Body of pancreas (tissue), 4 donors: ENCODE measurements around the gene LRRK1.

Experiments
- CTCF ChIP-seq, 7 experiments: fragments of 450-650 bp in 4 of 7; fragments of 200-600 bp in 3 of 7; sonication (generic) in 3 of 7; IDR thresholded peaks; one replicate each; pipeline ENCODE4 v1.5.1; 2016 to 2019; ENCODE audit warnings: antibody characterized with exemption in 7 of 7
- POLR2A ChIP-seq, 3 donors: fragments of 450-650 bp; IDR thresholded peaks; one replicate each; pipeline ENCODE4 v1.6.1; 2016; ENCODE audit warnings: antibody characterized with exemption in 3 of 3, mild to moderate bottlenecking in 2 of 3

DNA sequence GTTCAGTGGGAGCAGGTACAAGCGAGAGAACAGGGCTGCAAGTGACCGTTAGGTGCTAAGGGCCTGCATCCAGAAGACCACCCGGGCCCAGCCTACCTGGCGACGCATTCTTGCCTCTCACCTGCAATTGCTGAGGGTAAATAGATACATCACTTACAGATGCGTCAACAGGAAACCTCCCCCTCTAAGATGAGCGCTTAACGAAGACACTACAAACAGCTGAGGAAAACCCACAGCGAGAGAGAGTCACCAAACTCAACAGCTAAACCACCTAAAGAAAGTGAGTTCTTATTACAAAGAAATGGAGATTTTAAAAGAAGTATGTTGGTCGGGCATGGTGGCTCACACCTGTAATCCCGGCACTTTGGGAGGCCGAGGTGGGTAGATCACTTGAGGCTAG is 174.8 kb downstream of the LRRK1 start:
- TF ChIP-seq CTCF (IDR thresholded peaks at IDR 0.05) (no peak), POLR2A (IDR thresholded peaks at IDR 0.05) (no peak)
